Measurements from ENCODE around the gene MT1X. TPM values are rescaled to one million over a fixed set of nuclear protein-coding genes. Genes with fewer than 3 reads are reported as not detected.
A peak's percentile ranks its signal among the peaks of the same experiment; 100 is the strongest.

The MT1X gene
- total and polyA plus RNA-seq, 2 of the 13 experiments (the other 11 are each of a cell fraction or from before 2014, with no cell fraction given) = 19.7 to 288 TPM

DNA sequence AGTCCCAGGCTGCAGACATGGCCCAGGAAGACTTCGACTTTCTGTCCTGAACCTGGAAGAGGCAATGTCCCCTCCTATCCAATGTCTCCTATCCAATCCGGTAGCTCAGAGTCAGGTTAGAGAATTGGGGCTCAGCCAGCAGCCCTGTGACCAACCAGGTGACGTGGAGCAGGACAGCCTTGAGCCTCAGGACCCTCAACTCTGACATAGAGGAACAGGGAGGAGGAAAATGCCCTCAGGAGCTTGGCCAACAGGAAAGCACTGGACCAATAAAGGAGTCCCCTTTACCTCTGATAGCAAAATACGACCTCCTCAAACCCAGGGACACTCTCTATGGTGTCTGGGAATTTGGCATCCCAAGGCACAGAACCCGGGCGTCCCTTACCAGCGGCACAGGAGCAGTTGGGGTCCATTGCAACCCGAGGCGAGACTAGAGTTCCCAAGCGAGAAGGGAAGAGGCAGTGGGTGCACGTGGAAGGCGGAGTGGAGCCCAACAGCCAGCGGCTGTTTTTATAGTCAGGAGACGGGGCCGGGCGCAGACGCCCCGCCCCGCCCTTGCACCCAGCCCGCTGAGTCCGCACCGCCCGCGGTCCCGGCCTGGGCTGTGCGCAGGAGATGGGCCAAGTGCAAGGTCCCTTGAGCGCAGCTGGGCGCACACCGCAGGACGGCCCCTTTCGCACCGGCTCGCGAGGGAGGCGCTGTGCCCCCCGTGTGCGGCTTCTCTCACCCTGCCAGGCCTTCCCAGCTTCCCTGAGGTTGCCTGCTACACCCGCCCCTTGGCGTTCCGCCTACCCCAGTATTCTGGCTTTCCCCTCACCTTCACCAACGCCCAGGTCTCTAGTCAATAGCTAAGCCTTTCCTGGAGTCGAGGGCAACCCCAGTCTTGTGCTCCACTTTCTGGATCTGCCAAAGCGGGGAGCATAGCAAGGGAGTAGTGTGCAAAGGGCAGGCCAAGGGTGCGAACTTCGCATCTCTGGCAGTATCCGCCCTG, 14.4 kb upstream of the MT1X start, which contains the start of gene MT1G (continued):
- TF ChIP-seq ZNF567 (CRISPR knock-in tag; IDR thresholded peaks at IDR 0.05; ENCODE audit: borderline replicate concordance) (peak; percentile 90; the same call in 1 of the 2 replicates), HMGA1 (CRISPR knock-in tag; conservative IDR thresholded peaks at IDR 0.05) (no peak), GZF1 (CRISPR knock-in tag; IDR thresholded peaks at IDR 0.05) (0 out of 2 replicates have a peak, but pooled peaks have one; percentile 39), CHD2 (IDR thresholded peaks at IDR 0.05; ENCODE audit: low read depth, low read length) (no peak), ZFP36 (IDR thresholded peaks at IDR 0.05; ENCODE audit: borderline replicate concordance, low read depth, low read length, partially characterized antibody) (no peak), PAF1 (CRISPR knock-in tag; IDR thresholded peaks at IDR 0.05) (no peak), GTF2F1 (IDR thresholded peaks at IDR 0.05; ENCODE audit: low read length) (no peak), ATRX (CRISPR knock-in tag; IDR thresholded peaks at IDR 0.05; ENCODE audit: borderline replicate concordance) (no peak), ZNF251 (CRISPR knock-in tag; IDR thresholded peaks at IDR 0.05) (no peak), ZNF749 (CRISPR knock-in tag; IDR thresholded peaks at IDR 0.05; ENCODE audit: borderline replicate concordance) (no peak), EP300 (IDR thresholded peaks at IDR 0.05; ENCODE audit: low read depth in 2 of 2, low read length in 2 of 2) (no peak), EP300 (CRISPR knock-in tag; IDR thresholded peaks at IDR 0.05; ENCODE audit: borderline replicate concordance) (no peak), KAT7 (CRISPR knock-in tag; IDR thresholded peaks at IDR 0.05; ENCODE audit: borderline replicate concordance) (no peak; the same call in 1 of the 2 replicates), NPAS2 (CRISPR knock-in tag; IDR thresholded peaks at IDR 0.05; ENCODE audit: borderline replicate concordance) (no peak), SP1 (IDR thresholded peaks at IDR 0.05) (no peak), SP1 (CRISPR knock-in tag; IDR thresholded peaks at IDR 0.05) (no peak), NFE2L1 (CRISPR knock-in tag; IDR thresholded peaks at IDR 0.05; ENCODE audit: borderline replicate concordance) (no peak; the same call in 1 of the 2 replicates), ZNF629 (CRISPR knock-in tag; conservative IDR thresholded peaks at IDR 0.05) (no peak; the same call in 1 of the 2 replicates), AHR (CRISPR knock-in tag; IDR thresholded peaks at IDR 0.05) (no peak), SRY (CRISPR knock-in tag; IDR thresholded peaks at IDR 0.05) (0 out of 2 replicates have a peak, but pooled peaks have one; percentile 25), ZNF446 (CRISPR knock-in tag; IDR thresholded peaks at IDR 0.05) (no peak), ZNF660 (CRISPR knock-in tag; IDR thresholded peaks at IDR 0.05; ENCODE audit: borderline replicate concordance, low read depth) (no peak), FOXO1 (CRISPR knock-in tag; IDR thresholded peaks at IDR 0.05) (0 out of 2 replicates have a peak, but pooled peaks have one; percentile 9)
- TF ChIP-seq, protein P1, sequence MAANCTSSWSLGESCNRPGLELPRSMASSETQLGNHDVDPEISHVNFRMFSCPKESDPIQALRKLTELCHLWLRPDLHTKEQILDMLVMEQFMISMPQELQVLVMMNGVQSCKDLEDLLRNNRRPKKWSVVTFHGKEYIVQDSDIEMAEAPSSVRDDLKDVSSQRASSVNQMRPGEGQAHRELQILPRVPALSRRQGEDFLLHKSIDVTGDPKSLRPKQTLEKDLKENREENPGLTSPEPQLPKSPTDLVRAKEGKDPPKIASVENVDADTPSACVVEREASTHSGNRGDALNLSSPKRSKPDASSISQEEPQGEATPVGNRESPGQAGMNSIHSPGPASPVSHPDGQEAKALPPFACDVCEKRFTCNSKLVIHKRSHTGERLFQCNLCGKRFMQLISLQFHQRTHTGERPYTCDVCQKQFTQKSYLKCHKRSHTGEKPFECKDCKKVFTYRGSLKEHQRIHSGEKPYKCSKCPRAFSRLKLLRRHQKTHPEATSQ (CRISPR knock-in tag; IDR thresholded peaks at IDR 0.05; ENCODE audit: borderline replicate concordance) = no peak
- TF ChIP-seq, protein P2, sequence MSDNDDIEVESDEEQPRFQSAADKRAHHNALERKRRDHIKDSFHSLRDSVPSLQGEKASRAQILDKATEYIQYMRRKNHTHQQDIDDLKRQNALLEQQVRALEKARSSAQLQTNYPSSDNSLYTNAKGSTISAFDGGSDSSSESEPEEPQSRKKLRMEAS (IDR thresholded peaks at IDR 0.05) = 0 out of 2 replicates have a peak, but pooled peaks have one; percentile 68
- TF ChIP-seq, protein P3, sequence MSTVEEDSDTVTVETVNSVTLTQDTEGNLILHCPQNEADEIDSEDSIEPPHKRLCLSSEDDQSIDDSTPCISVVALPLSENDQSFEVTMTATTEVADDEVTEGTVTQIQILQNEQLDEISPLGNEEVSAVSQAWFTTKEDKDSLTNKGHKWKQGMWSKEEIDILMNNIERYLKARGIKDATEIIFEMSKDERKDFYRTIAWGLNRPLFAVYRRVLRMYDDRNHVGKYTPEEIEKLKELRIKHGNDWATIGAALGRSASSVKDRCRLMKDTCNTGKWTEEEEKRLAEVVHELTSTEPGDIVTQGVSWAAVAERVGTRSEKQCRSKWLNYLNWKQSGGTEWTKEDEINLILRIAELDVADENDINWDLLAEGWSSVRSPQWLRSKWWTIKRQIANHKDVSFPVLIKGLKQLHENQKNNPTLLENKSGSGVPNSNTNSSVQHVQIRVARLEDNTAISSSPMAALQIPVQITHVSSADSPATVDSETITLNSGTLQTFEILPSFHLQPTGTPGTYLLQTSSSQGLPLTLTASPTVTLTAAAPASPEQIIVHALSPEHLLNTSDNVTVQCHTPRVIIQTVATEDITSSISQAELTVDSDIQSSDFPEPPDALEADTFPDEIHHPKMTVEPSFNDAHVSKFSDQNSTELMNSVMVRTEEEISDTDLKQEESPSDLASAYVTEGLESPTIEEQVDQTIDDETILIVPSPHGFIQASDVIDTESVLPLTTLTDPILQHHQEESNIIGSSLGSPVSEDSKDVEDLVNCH (CRISPR knock-in tag; IDR thresholded peaks at IDR 0.05) = 0 out of 2 replicates have a peak, but pooled peaks have one; percentile 75

All from HepG2 (cell line).